K562 (cell line): Measurements from ENCODE around the gene FOXR1. TPM values are rescaled to one million over a fixed set of nuclear protein-coding genes. Genes with fewer than 3 reads are reported as not detected.

Source experiments
- ATAC-seq: fragments of 200-7000 bp; cut with Tn5 transposase; 3 replicates; pipeline ENCODE4 v1.9.1; 2020; ENCODE audit warnings: moderate library complexity
- BruUV-seq: library from RNA; stranded (reverse); fragments of 400-500 nt; replicated peaks from 2 replicates; lab custom pipeline; 2021; lab: Mats Ljungman, UMichigan
- CTCF ChIA-PET: fragments of 300-600 bp; formaldehyde crosslinking; extraction: SDS; loops from one replicate; lab custom pipeline; 2021; ENCODE audit warnings: low intra/inter-chr PET ratio; lab: Yijun Ruan, JAX
- POLR2A ChIA-PET: fragments of 300-600, 350-650 bp; sonication (Branson Sonifier 250); formaldehyde crosslinking; extraction: SDS; loops from one replicate; lab custom pipeline; 2021; ENCODE audit warnings: antibody characterized with exemption, inconsistent platforms; lab: Yijun Ruan, JAX
- DNase-seq, 4 experiments: peaks; one replicate each; pipeline versions ENCODE4 v3.0.0 to v3.0.0-alpha.2; 2011 to 2018; ENCODE audit warnings: low spot score in 3 of 4, mixed read lengths in 3 of 4; ENCODE audit errors: extremely low read depth in 1 of 4
- FAIRE-seq: peaks from 2 replicates; lab custom pipeline; 2011; peaks lifted over from hg19 to GRCh38; lab: Jason Lieb, UNC
- H2AFZ ChIP-seq: 2 replicates; pipeline ENCODE4 v1.6.0; 2011; ENCODE audit warnings: low read depth, low read length, control low read depth, inconsistent platforms
- H3K27ac ChIP-seq: fragments of 200-600 bp; 3 replicates; pipeline ENCODE4 v1.8.0; 2011; ENCODE audit warnings: low read depth, mild to moderate bottlenecking, control low read depth, inconsistent platforms, low read length, moderate library complexity, mixed read lengths; ENCODE audit errors: extremely low read depth
- H3K27me3 ChIP-seq, 2 experiments: fragments of 300-600 bp in 1 of 2; 2 replicates in 1 of 2; 3 replicates in 1 of 2; pipeline versions ENCODE4 v1.6.0 to v1.8.0; 2011; ENCODE audit warnings: inconsistent platforms in 2 of 2, low read length in 2 of 2, mild to moderate bottlenecking in 1 of 2, mixed read lengths in 1 of 2, moderate library complexity in 1 of 2; ENCODE audit not compliant: control insufficient read depth in 2 of 2, insufficient read depth in 2 of 2
- H3K36me3 ChIP-seq: fragments of 300-600 bp; 3 replicates; pipeline ENCODE4 v1.8.0; 2011; ENCODE audit warnings: mild to moderate bottlenecking, low read length, inconsistent platforms; ENCODE audit not compliant: control insufficient read depth, insufficient read depth
- H3K4me1 ChIP-seq, 2 experiments: fragments of 200-600 bp in 1 of 2; replicated peaks in 1 of 2; 2 replicates in 1 of 2; 3 replicates in 1 of 2; pipeline versions ENCODE4 v1.5.1 to v1.8.0; 2011; ENCODE audit warnings: inconsistent platforms in 2 of 2, low read length in 2 of 2, mild to moderate bottlenecking in 1 of 2, mixed read lengths in 1 of 2, moderate library complexity in 1 of 2; ENCODE audit not compliant: control insufficient read depth in 2 of 2, insufficient read depth in 2 of 2
- H3K4me2 ChIP-seq: 2 replicates; pipeline ENCODE4 v1.6.1; 2011; ENCODE audit warnings: low read length, control low read depth, inconsistent platforms, mixed read lengths; ENCODE audit not compliant: insufficient read depth
- H3K4me3 ChIP-seq: fragments of 200-600 bp; sonication (generic), shearing (Covaris generic); 2 replicates; pipeline ENCODE4 v1.5.1; 2016; ENCODE audit warnings: control low read depth, inconsistent platforms
- H3K79me2 ChIP-seq: fragments of 200-600 bp; 3 replicates; pipeline ENCODE4 v1.8.0; 2011; ENCODE audit warnings: low read length, inconsistent platforms; ENCODE audit not compliant: control insufficient read depth, insufficient read depth
- H3K9ac ChIP-seq, 2 experiments: 2 replicates each; pipeline versions ENCODE4 v1.6.0 to v1.6.1; 2011; ENCODE audit warnings: low read depth in 2 of 2, low read length in 2 of 2, control low read depth in 1 of 2, inconsistent platforms in 1 of 2, mild to moderate bottlenecking in 1 of 2, mixed read lengths in 1 of 2; ENCODE audit not compliant: insufficient read depth in 1 of 2
- H3K9me1 ChIP-seq: one replicate; pipeline ENCODE4 v1.6.0; 2011; ENCODE audit warnings: inconsistent platforms, mild to moderate bottlenecking, low read length, moderate library complexity; ENCODE audit not compliant: control insufficient read depth, insufficient read depth
- H3K9me3 ChIP-seq: replicated peaks from 2 replicates; pipeline ENCODE4 v1.5.1; 2011; ENCODE audit warnings: low read depth, low read length, inconsistent platforms; ENCODE audit not compliant: control insufficient read depth, insufficient read depth
- H4K20me1 ChIP-seq: replicated peaks from 2 replicates; pipeline ENCODE4 v1.6.1; 2011; ENCODE audit warnings: low read length, inconsistent platforms, mixed read lengths; ENCODE audit not compliant: control insufficient read depth, insufficient read depth
- EWSR1 ChIP-seq: fragments of 450-650 bp; IDR thresholded peaks from 2 replicates; pipeline ENCODE4 v1.6.1; 2018; ENCODE audit warnings: borderline replicate concordance, mild to moderate bottlenecking, low read depth, moderate library complexity; ENCODE audit not compliant: partially characterized antibody
- HIVEP1 ChIP-seq: fragments of 250-450 bp; sonication (Bioruptor Pico); IDR thresholded peaks from 2 replicates; pipeline ENCODE4 v1.4.0; 2020; ENCODE audit warnings: mild to moderate bottlenecking
- KHSRP ChIP-seq: fragments of 450-650 bp; IDR thresholded peaks from 2 replicates; pipeline ENCODE4 v1.6.1; 2017
- NCOA4 ChIP-seq: fragments of 450-650 bp; IDR thresholded peaks from 2 replicates; pipeline ENCODE4 v1.6.1; 2018; ENCODE audit warnings: mild to moderate bottlenecking; ENCODE audit not compliant: partially characterized antibody
- NFIX ChIP-seq: fragments of 250-450 bp; sonication (Bioruptor Pico); IDR thresholded peaks from 2 replicates; pipeline ENCODE4 v1.4.0; 2020; ENCODE audit warnings: low read depth, mild to moderate bottlenecking, moderate library complexity
- POLR2G ChIP-seq: fragments of 200-400 bp; formaldehyde crosslinking; IDR thresholded peaks from 2 replicates; pipeline ENCODE4 v1.6.1; 2017; ENCODE audit warnings: low read depth, mild to moderate bottlenecking, antibody characterized with exemption, low read length, moderate library complexity
- RCOR1 ChIP-seq, 2 experiments: IDR thresholded peaks; 2 replicates each; pipeline ENCODE4 v1.6.1; 2012; ENCODE audit warnings: low read depth in 2 of 2, low read length in 2 of 2, borderline replicate concordance in 1 of 2, improper control_type of control experiment in 1 of 2
- SIX5 ChIP-seq, 2 experiments: IDR thresholded peaks; 2 replicates each; pipeline ENCODE4 v1.6.1; 2011; ENCODE audit warnings: low read length in 2 of 2, borderline replicate concordance in 1 of 2, low read depth in 1 of 2, mild to moderate bottlenecking in 1 of 2, moderate library complexity in 1 of 2; ENCODE audit not compliant: insufficient read depth in 1 of 2
- TEAD4 ChIP-seq, 2 experiments: sonication (generic) in 1 of 2; formaldehyde crosslinking in 1 of 2; IDR thresholded peaks; 2 replicates each; pipeline versions ENCODE4 v1.6.1 to v1.8.0; 2012 to 2022; ENCODE audit warnings: borderline replicate concordance in 1 of 2, inconsistent platforms in 1 of 2, low read length in 1 of 2, mild to moderate bottlenecking in 1 of 2, missing genetic modification reagents in 1 of 2
- ZKSCAN8 ChIP-seq: fragments of 200-800 bp; sonication (Bioruptor generic); IDR thresholded peaks from 2 replicates; pipeline ENCODE4 v1.6.1; 2016; ENCODE audit warnings: missing genetic modification characterization, missing compliant biosample characterization
- WGBS: fragments of 100-300 bp; shearing (Covaris generic); methylation state at CpG from one replicate; pipeline ENCODE4 v1.1.6; 2016; ENCODE audit warnings: low coverage, mixed read lengths; ENCODE audit not compliant: insufficient coverage; ENCODE audit errors: missing lambda C conversion rate; 5-methylcytosine and 5-hydroxymethylcytosine counted together
- in situ Hi-C: fragments of 300-500 bp; cut with MboI; formaldehyde crosslinking; loops from 4 replicates; pipeline ENCODE4 v1.15.0; 2018; ENCODE audit warnings: inconsistent platforms, mixed read lengths
- intact Hi-C: fragments of 100-400 bp; cut with micrococcal nuclease; formaldehyde crosslinking; loops from 2 replicates; pipeline ENCODE4 v1.14.2; 2022
- polyA plus RNA-seq, 8 experiments: library from polyadenylated mRNA; depleted of rRNA in 4 of 8; stranded (reverse) in 5 of 8; unstranded in 3 of 8; fragments of >200 nt; fragmentation: Nextera tagmentation in 2 of 8; fragmentation: Illumina TruSeq in 1 of 8; extraction: Ambion mirVana in 2 of 8; extraction: Trizol in 1 of 8; gene quantifications; 2 replicates each; pipeline versions ENCODE4 v1.2.1 to v1.2.3, GENCODE V29; 2011 to 2014; ENCODE audit warnings: inconsistent platforms in 1 of 8, missing spikeins in 1 of 8
- total RNA-seq, 7 experiments: library from RNA; depleted of rRNA in 6 of 7; stranded (reverse); fragments of >200 nt in 6 of 7; fragmentation: Illumina TruSeq in 2 of 7; extraction: Trizol in 2 of 7; gene quantifications; 2 replicates each; pipeline versions ENCODE4 v1.2.1 to v1.2.3, GENCODE V29; 2011 to 2021; ENCODE audit warnings: low replicate concordance in 1 of 7
- TF ChIP-seq, protein P1 (sequence below): sonication (generic); formaldehyde crosslinking; IDR thresholded peaks from 2 replicates; pipeline ENCODE4 v1.8.1; 2023; ENCODE audit warnings: mild to moderate bottlenecking, missing genetic modification reagents
- TF ChIP-seq, protein P2 (sequence below): fragments of 450-650 bp; IDR thresholded peaks from 2 replicates; pipeline ENCODE4 v1.6.1; 2017; ENCODE audit warnings: antibody characterized with exemption

The FOXR1 gene
- total and polyA plus RNA-seq, 9 of the 15 experiments (the other 6 are each of a cell fraction or from before 2014, with no cell fraction given), result not detected

DNA sequence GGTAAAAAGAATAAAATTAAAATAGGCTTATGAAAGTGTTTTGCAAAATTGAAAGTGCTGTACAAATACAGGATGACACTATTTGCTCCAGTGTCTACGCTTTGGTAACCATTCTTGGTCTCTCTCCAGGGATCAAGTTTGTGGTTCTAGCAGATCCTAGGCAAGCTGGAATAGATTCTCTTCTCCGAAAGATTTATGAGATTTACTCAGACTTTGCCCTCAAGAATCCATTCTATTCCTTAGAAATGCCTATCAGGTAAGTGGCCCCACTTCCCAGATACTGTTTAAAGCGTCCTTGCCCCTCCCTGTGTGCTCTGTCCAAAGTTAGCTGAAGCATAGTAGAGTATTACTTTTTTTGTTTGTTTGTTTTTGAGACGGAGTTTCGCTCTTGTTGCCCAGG is 50.1 kb downstream of the FOXR1 start:
- TF ChIP-seq KHSRP, result no peak
- TF ChIP-seq ZKSCAN8, result no peak
- TF ChIP-seq SIX5 (IDR thresholded peaks at IDR 0.05; ENCODE audit: borderline replicate concordance in 1 of 2, insufficient read depth in 1 of 2, low read depth in 1 of 2, low read length in 2 of 2), result no peak
- TF ChIP-seq, protein P1, sequence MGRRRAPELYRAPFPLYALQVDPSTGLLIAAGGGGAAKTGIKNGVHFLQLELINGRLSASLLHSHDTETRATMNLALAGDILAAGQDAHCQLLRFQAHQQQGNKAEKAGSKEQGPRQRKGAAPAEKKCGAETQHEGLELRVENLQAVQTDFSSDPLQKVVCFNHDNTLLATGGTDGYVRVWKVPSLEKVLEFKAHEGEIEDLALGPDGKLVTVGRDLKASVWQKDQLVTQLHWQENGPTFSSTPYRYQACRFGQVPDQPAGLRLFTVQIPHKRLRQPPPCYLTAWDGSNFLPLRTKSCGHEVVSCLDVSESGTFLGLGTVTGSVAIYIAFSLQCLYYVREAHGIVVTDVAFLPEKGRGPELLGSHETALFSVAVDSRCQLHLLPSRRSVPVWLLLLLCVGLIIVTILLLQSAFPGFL (CRISPR knock-in tag), result no peak
- TF ChIP-seq, all 486 proteins: peak for 0
- no peaks in the 10 kb centered on the region for H3K27me3 ChIP-seq
- no peaks in the 10 kb centered on the region for H3K9me3 ChIP-seq
- WGBS, result 96% methylated on average over 5 of the region's 5 CpGs
- DNase-seq (peak in 1 of 4 experiments; percentile 1), FAIRE-seq (no peak), ATAC-seq (no peak)
- CTCF ChIA-PET, result no interaction called here
- H3K4me2 ChIP-seq, result no peak overlapping the region
- 0 out of 2 replicates have a peak, but pooled peaks cover 14% of the 10 kb centered on the region for H4K20me1 ChIP-seq
- no peak overlapping the region for H2AFZ ChIP-seq
- no peak overlapping the region for H3K27ac ChIP-seq
- H3K9ac ChIP-seq, result no peak overlapping the region
- POLR2A ChIA-PET, result no interaction called here
- H3K79me2 ChIP-seq, result peaks cover 63% of the 10 kb centered on the region
- H3K4me3 ChIP-seq, result no peak overlapping the region
- H3K9me1 ChIP-seq, result no peaks in the 10 kb centered on the region
- H3K4me1 ChIP-seq, result peaks cover 24 to 34% of the 10 kb centered on the region in 2 experiments
- in situ Hi-C loops, result no loop called here
- peaks cover 82% of the 10 kb centered on the region for H3K36me3 ChIP-seq
- intact Hi-C loops, result no loop called here
- BruUV-seq, result no TSS peak

DNA sequence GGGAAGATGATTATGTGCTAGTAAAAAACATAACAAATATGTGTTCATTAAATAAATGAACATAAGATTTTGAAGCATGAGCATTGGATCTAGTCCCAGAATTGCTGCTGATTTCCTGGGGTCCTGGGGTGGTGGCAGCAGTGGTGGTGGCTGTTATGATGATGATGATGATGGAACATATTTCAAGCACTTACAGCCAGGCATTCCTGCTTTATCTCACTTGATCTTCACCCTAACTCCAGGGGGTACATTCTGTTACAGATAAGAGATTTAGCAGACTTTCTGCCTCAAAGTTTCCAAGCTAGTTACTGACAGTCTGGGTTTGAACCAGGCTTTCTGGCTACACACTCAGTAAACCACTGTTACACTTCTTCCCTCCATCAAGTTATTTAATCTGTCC is 52.2 kb downstream of the FOXR1 start:
- Histone ChIP-seq H3K9me3 (no peaks in the 10 kb centered on the region), H3K27me3 (no peaks in the 10 kb centered on the region), H3K79me2 (peaks cover 61% of the 10 kb centered on the region), H3K4me1 (peaks cover 37 to 42% of the 10 kb centered on the region in 2 experiments), H3K9ac (no peak overlapping the region), H2AFZ (no peak overlapping the region), H3K36me3 (peaks cover 89% of the 10 kb centered on the region), H3K4me3 (no peak overlapping the region), H4K20me1 (peaks cover 19% of the 10 kb centered on the region), H3K9me1 (no peaks in the 10 kb centered on the region), H3K4me2 (no peak overlapping the region; the same call in 1 of the 2 replicates), H3K27ac (no peak overlapping the region; the same call in 2 of the 3 replicates)
- in situ Hi-C loops, result no loop called here
- ATAC-seq (no peak), DNase-seq (peak in 2 of 4 experiments; percentile 13 to 36), FAIRE-seq (no peak)
- TF ChIP-seq NCOA4, result no peak
- TF ChIP-seq RCOR1 (IDR thresholded peaks at IDR 0.05; ENCODE audit: borderline replicate concordance in 1 of 2, low read depth in 2 of 2, low read length in 2 of 2), result 0 out of 4 replicates have a peak, but pooled peaks of 1 of the 2 experiments have one; percentile 20
- peak; percentile 12; the same call in 1 of the 2 replicates for TF ChIP-seq TEAD4 (IDR thresholded peaks at IDR 0.05; ENCODE audit: low read length)
- TF ChIP-seq TEAD4 (CRISPR knock-in tag; IDR thresholded peaks at IDR 0.05; ENCODE audit: borderline replicate concordance), result no peak
- TF ChIP-seq, protein P2, sequence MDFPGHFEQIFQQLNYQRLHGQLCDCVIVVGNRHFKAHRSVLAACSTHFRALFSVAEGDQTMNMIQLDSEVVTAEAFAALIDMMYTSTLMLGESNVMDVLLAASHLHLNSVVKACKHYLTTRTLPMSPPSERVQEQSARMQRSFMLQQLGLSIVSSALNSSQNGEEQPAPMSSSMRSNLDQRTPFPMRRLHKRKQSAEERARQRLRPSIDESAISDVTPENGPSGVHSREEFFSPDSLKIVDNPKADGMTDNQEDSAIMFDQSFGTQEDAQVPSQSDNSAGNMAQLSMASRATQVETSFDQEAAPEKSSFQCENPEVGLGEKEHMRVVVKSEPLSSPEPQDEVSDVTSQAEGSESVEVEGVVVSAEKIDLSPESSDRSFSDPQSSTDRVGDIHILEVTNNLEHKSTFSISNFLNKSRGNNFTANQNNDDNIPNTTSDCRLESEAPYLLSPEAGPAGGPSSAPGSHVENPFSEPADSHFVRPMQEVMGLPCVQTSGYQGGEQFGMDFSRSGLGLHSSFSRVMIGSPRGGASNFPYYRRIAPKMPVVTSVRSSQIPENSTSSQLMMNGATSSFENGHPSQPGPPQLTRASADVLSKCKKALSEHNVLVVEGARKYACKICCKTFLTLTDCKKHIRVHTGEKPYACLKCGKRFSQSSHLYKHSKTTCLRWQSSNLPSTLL, result no peak
- TF ChIP-seq POLR2G, result no peak
- TF ChIP-seq NFIX, result no peak
- no peak for TF ChIP-seq EWSR1
- TF ChIP-seq HIVEP1, result no peak
- BruUV-seq, result no TSS peak
- ChIA-PET CTCF (no interaction called here), POLR2A (interaction anchor here (0.6 to 5.2 kb wide), 8 partner anchors 9 to 71 kb away, joined by 3 to 33 read pairs (median 7); partner anchors contain the start of gene HYOU1)
- intact Hi-C loops, result no loop called here
